Measurements from ENCODE around the gene SLC7A14.

SLC7A14 gene

GRCh38 chr3:170585937-170586310, at the start of gene SLC7A14:
TSS of gene SLC7A14 (minus strand) at chr3:170586075. CDS start at chr3:170526936, 59,139 bp downstream.
- no peak for FAIRE-seq

GRCh38 chr3:170635385-170635735, 49.5 kb upstream of the SLC7A14 start:
- FAIRE-seq: no peak

GRCh38 chr3:170634663-170635384, 48.9 kb upstream of the SLC7A14 start:
- no peak for FAIRE-seq

GRCh38 chr3:170633573-170633972, 47.7 kb upstream of the SLC7A14 start:
- no peak for FAIRE-seq

GRCh38 chr3:170632780-170633179, 46.9 kb upstream of the SLC7A14 start:
- no peak for FAIRE-seq

GRCh38 chr3:170631755-170632488, 46.0 kb upstream of the SLC7A14 start:
- no peak for FAIRE-seq

GRCh38 chr3:170623524-170623923, 37.6 kb upstream of the SLC7A14 start:
- no peak for FAIRE-seq

GRCh38 chr3:170622369-170623159, 36.7 kb upstream of the SLC7A14 start:
- no peak for FAIRE-seq

GRCh38 chr3:170621256-170621655, 35.4 kb upstream of the SLC7A14 start:
- FAIRE-seq: no peak

GRCh38 chr3:170614214-170614966, 28.5 kb upstream of the SLC7A14 start:
- FAIRE-seq: no peak

- no peak for FAIRE-seq
Measured at GRCh38 chr3:170611751-170612150, 25.9 kb upstream of the SLC7A14 start.

GRCh38 chr3:170610321-170610884, 24.5 kb upstream of the SLC7A14 start:
- FAIRE-seq: no peak

- FAIRE-seq: no peak
Measured at GRCh38 chr3:170608475-170608874, 22.6 kb upstream of the SLC7A14 start.

GRCh38 chr3:170606675-170607074, 20.8 kb upstream of the SLC7A14 start:
- FAIRE-seq: no peak

GRCh38 chr3:170605490-170605889, 19.6 kb upstream of the SLC7A14 start:
- no peak for FAIRE-seq

GRCh38 chr3:170603770-170604510, 18.1 kb upstream of the SLC7A14 start:
- no peak for FAIRE-seq

- FAIRE-seq: no peak
Measured at GRCh38 chr3:170602556-170602955, 16.7 kb upstream of the SLC7A14 start.

GRCh38 chr3:170600005-170600624, 14.2 kb upstream of the SLC7A14 start:
- FAIRE-seq: no peak

- FAIRE-seq: no peak
Measured at GRCh38 chr3:170599091-170599490, 13.2 kb upstream of the SLC7A14 start.

GRCh38 chr3:170598091-170598502, 12.2 kb upstream of the SLC7A14 start:
- no peak for FAIRE-seq

GRCh38 chr3:170594528-170594927, 8.7 kb upstream of the SLC7A14 start:
- no peak for FAIRE-seq
